Esophagus squamous epithelium (tissue), 5 donors: ENCODE data around the gene NMNAT3. TPM values are rescaled to one million over a fixed set of nuclear protein-coding genes. Genes with fewer than 3 reads are reported as not detected.

ENCODE experiments used
- DNase-seq: peaks from one replicate; lab custom pipeline; 2025; lab: John Stamatoyannopoulos, UW
- H3K27ac ChIP-seq, 4 donors: fragments of 200-600 bp; sonication (generic); one replicate each; pipeline ENCODE4 v1.5.1; 2016 to 2019; ENCODE audit warnings: mild to moderate bottlenecking in 1 of 4
- H3K27me3 ChIP-seq, 4 donors: fragments of 200-600 bp; sonication (generic); 1 replicate in 3 of 4; 2 replicates in 1 of 4; pipeline versions ENCODE4 v1.5.1 to v1.6.0; 2017 to 2021; ENCODE audit warnings: antibody characterized with exemption in 1 of 4
- H3K36me3 ChIP-seq, 3 donors: fragments of 200-600 bp; sonication (generic); one replicate each; pipeline ENCODE4 v1.5.1; 2016 to 2019
- H3K4me1 ChIP-seq, 3 donors: fragments of 200-600 bp; sonication (generic); one replicate each; pipeline ENCODE4 v1.5.1; 2017 to 2019
- H3K4me3 ChIP-seq, 4 donors: fragments of 200-600 bp; sonication (generic); 1 replicate in 3 of 4; 2 replicates in 1 of 4; pipeline ENCODE4 v1.5.1; 2016 to 2019; ENCODE audit warnings: mild to moderate bottlenecking in 2 of 4, moderate library complexity in 1 of 4
- H3K9me3 ChIP-seq, 3 donors: fragments of 200-600 bp; sonication (generic); one replicate each; pipeline ENCODE4 v1.5.1; 2016 to 2019
- POLR2A ChIP-seq, 4 donors: fragments of 450-650 bp; IDR thresholded peaks; one replicate each; pipeline ENCODE4 v1.6.1; 2017; ENCODE audit warnings: antibody characterized with exemption in 4 of 4, mild to moderate bottlenecking in 4 of 4, moderate library complexity in 3 of 4
- WGBS, 2 donors: methylation state at CpG; one replicate each; pipeline ENCODE4 v1.1.5; 2018; 5-methylcytosine and 5-hydroxymethylcytosine counted together
- intact Hi-C: fragments of 100-400 bp; cut with DNase I; formaldehyde crosslinking; loops from one replicate; pipeline ENCODE4 v1.15.0; 2022
- total RNA-seq, 4 donors: library from RNA; depleted of rRNA; stranded (reverse); fragments of >200 nt; gene quantifications; one replicate each; pipeline ENCODE4 v1.1.0, GENCODE V29; 2016
- TF ChIP-seq, protein P1 (sequence below), 6 experiments: fragments of 450-650 bp in 4 of 6; fragments of 200-600 bp in 2 of 6; sonication (generic) in 2 of 6; IDR thresholded peaks; one replicate each; pipeline ENCODE4 v1.5.1; 2016 to 2019; ENCODE audit warnings: antibody characterized with exemption in 6 of 6, mild to moderate bottlenecking in 4 of 6, moderate library complexity in 4 of 6
- donor health status: DM: yes; HTN: yes; CAD: no.

NMNAT3 gene
- total RNA-seq, 4 donors from 2014 or later: 7.6 to 11.6 (median 9.4) TPM

DNA sequence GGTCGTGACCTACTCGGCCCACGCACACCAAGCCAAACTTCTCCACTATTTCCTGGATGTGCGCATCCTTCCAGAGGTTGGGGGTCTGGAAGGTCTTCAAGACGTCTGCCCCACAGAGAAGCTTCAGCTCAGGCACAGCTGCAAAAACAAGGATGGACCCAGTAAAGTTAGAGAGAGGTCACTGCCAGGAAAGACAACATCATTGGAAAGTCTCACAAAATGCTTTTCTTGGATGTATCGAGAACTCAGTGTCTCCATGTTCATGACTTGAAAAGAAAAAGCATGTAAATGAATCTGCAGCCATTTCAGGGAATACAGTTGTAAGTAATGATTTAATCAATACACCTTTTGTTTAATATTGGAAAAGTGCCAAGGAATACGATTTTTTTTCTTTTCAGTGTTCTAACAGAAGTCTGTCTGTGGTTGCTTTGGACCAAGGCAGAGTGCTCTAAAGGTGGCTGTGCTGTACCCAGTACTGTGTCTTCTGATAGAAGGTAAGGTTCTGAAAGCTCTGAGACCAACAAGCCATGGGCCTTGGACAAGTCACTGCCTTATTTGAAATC is 116.4 kb downstream of the NMNAT3 start:
- Histone ChIP-seq H3K27me3 (no peaks in the 10 kb centered on the region), H3K4me3 (no peak overlapping the region), H3K4me1 (peaks cover 3 to 28% (median 15%) of the 10 kb centered on the region in 3 donors), H3K36me3 (no peaks in the 10 kb centered on the region), H3K9me3 (no peaks in the 10 kb centered on the region), H3K27ac (no peak overlapping the region)
- DNase-seq: no peak
- intact Hi-C loops: loop anchor here (5.0 kb wide), 1 partner anchor 134 kb away; no protein-coding TSS in a partner anchor
- no peak for TF ChIP-seq POLR2A (IDR thresholded peaks at IDR 0.05)
- TF ChIP-seq, protein P1, sequence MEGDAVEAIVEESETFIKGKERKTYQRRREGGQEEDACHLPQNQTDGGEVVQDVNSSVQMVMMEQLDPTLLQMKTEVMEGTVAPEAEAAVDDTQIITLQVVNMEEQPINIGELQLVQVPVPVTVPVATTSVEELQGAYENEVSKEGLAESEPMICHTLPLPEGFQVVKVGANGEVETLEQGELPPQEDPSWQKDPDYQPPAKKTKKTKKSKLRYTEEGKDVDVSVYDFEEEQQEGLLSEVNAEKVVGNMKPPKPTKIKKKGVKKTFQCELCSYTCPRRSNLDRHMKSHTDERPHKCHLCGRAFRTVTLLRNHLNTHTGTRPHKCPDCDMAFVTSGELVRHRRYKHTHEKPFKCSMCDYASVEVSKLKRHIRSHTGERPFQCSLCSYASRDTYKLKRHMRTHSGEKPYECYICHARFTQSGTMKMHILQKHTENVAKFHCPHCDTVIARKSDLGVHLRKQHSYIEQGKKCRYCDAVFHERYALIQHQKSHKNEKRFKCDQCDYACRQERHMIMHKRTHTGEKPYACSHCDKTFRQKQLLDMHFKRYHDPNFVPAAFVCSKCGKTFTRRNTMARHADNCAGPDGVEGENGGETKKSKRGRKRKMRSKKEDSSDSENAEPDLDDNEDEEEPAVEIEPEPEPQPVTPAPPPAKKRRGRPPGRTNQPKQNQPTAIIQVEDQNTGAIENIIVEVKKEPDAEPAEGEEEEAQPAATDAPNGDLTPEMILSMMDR (IDR thresholded peaks at IDR 0.05): no peak
- WGBS, 2 donors: 77 to 81% methylated on average over 6 to 7 of the region's 7 CpGs

DNA sequence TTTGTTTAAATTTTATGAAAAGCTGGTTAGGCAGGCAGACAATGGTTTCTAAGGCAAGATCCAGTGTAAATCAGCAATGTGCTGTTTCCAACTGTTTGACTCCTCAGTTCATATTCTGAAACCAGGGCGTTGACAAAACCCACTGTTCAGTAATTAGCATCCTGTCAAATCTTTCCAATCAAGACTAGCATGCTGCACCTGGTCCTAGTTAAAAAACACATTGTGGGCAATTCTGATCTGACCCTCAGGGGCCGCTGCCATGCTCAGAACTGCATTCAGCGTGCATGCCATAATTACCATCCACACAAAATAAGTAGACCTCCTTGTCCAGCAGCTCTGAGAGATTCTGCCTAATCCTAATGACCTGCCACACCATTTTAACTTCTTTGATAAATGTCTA is 117.4 kb downstream of the NMNAT3 start:
- no peak for TF ChIP-seq POLR2A (IDR thresholded peaks at IDR 0.05)
- TF ChIP-seq, protein P1 (IDR thresholded peaks at IDR 0.05): no peak
- no peaks in the 10 kb centered on the region for H3K9me3 ChIP-seq
- H3K27me3 ChIP-seq: no peaks in the 10 kb centered on the region
- DNase-seq: no peak
- peaks cover 3 to 31% (median 15%) of the 10 kb centered on the region in 3 donors for H3K4me1 ChIP-seq
- H3K36me3 ChIP-seq: no peaks in the 10 kb centered on the region
- intact Hi-C loops: loop anchor here (5.0 kb wide), 1 partner anchor 133 kb away; no protein-coding TSS in a partner anchor
- peak overlapping the region in 1 of 4 donors; percentile 54 for H3K27ac ChIP-seq
- WGBS, 2 donors: 75 to 90% methylated on average over 3 of the region's 3 CpGs
- no peak overlapping the region for H3K4me3 ChIP-seq

GRCh38 chr3:139559541-139559940 is 118.2 kb downstream of the NMNAT3 start:
- intact Hi-C loops: no loop called here
- TF ChIP-seq POLR2A (IDR thresholded peaks at IDR 0.05): no peak
- TF ChIP-seq, protein P1 (IDR thresholded peaks at IDR 0.05): no peak
- 25 to 47% methylated on average over 5 of the region's 5 CpGs for WGBS, 2 donors
- Histone ChIP-seq H3K4me3 (no peak overlapping the region), H3K27me3 (no peaks in the 10 kb centered on the region), H3K9me3 (no peaks in the 10 kb centered on the region), H3K36me3 (no peaks in the 10 kb centered on the region), H3K27ac (peak overlapping the region; percentile 36 to 77 (median 68)), H3K4me1 (peaks cover 3 to 38% (median 15%) of the 10 kb centered on the region in 3 donors)
- DNase-seq: no peak

DNA sequence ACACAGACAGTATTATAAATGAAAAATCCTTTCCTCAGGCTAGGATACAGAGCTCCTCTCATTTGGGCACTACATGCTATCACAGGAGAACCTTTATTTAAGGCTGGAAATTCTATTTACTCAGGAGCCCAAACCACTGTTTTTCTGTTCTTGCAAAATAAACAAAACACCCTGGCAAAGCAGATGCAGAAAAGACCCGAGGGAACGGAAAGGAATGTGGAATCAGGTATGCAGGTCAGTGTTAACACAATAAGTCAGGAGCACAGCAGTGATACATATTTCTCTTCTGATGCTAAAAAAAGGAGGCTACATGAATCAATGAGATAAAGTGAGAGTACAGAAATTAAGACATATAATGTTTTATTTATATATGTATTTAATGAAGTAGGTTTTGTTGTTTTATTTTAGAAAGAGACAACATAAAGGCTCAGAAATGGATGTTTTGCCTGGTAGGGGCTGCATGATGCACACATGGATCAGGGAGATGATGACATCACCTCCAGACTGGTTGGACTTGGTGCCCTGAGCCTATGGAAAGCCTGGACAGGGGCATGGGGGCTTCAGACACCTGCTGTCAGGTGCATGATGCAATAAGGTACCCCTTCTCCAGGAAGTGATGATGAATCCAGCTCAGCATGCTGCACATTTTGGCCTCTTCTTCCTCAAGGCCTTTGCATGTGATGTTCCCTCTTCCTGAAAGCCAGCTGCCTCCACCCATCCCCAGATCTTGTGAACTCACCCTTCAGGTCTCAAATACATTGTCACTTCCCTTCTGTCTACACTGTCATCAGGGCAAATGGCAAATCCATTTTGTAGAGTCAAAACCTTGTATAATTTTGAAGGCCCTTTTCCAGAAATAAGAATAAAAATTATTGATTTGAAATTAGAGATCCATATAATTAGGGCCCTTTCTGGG is 119.2 kb downstream of the NMNAT3 start:
- no peaks in the 10 kb centered on the region for H3K9me3 ChIP-seq
- no peak overlapping the region for H3K4me3 ChIP-seq
- 43 to 57% methylated on average over 2 of the region's 2 CpGs for WGBS, 2 donors
- TF ChIP-seq, protein P1 (IDR thresholded peaks at IDR 0.05): no peak
- no peak for TF ChIP-seq POLR2A (IDR thresholded peaks at IDR 0.05)
- peak overlapping the region in 3 of 4 donors; percentile 65 to 77 (median 72) for H3K27ac ChIP-seq
- intact Hi-C loops: no loop called here
- H3K27me3 ChIP-seq: no peaks in the 10 kb centered on the region
- no peaks in the 10 kb centered on the region for H3K36me3 ChIP-seq
- H3K4me1 ChIP-seq: peaks cover 3 to 38% (median 15%) of the 10 kb centered on the region in 3 donors
- no peak for DNase-seq

DNA sequence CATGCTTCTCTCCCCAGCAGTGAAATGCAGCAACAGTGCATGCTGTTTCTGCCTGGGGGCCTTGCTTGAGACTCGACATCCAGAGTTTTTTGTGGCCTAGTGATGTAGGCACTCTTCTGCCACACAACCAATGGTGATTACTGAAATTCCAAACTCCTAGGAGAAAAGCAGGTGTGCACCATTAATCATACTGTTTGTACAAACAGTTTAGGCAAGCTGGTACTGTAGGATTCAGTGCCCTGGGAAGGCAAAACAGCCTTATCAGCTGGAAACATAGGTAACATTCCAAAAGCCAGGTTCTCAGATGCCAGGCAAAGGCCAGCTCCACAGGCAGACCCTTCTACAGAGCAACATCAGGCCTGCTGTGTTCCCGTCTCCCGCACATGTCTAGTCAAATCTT is 120.7 kb downstream of the NMNAT3 start:
- Histone ChIP-seq H3K36me3 (no peaks in the 10 kb centered on the region), H3K9me3 (no peaks in the 10 kb centered on the region), H3K4me3 (no peak overlapping the region), H3K27me3 (no peaks in the 10 kb centered on the region), H3K4me1 (peaks cover 3 to 38% (median 15%) of the 10 kb centered on the region in 3 donors), H3K27ac (no peak overlapping the region)
- no peak for TF ChIP-seq POLR2A (IDR thresholded peaks at IDR 0.05)
- TF ChIP-seq, protein P1 (IDR thresholded peaks at IDR 0.05): no peak
- 71 to 91% methylated on average over 2 to 3 of the region's 3 CpGs for WGBS, 2 donors
- intact Hi-C loops: no loop called here
- no peak for DNase-seq
